GM18505 (cell line): ENCODE data around the gene SPEN.
"Not testable (repeated sequence)": the region's sequence is repeated elsewhere in the genome, so short reads cannot be mapped to it uniquely, and the experiment has no call there.

Experiments
- ATAC-seq: cut with Tn5 transposase; IDR thresholded peaks from one replicate; pipeline ENCODE4 v1.9.1; 2021; ENCODE audit not compliant: unreplicated experiment
- POLR2A ChIP-seq: IDR thresholded peaks from 4 replicates; pipeline ENCODE4 v1.6.1; 2011; ENCODE audit warnings: borderline replicate concordance; ENCODE audit not compliant: insufficient read depth, insufficient read length; ENCODE audit errors: extremely low read depth

SPEN gene

GRCh38 chr1:15837931-15838330, 9.6 kb upstream of the SPEN start:
- no peak for TF ChIP-seq POLR2A
- no peak for ATAC-seq

DNA sequence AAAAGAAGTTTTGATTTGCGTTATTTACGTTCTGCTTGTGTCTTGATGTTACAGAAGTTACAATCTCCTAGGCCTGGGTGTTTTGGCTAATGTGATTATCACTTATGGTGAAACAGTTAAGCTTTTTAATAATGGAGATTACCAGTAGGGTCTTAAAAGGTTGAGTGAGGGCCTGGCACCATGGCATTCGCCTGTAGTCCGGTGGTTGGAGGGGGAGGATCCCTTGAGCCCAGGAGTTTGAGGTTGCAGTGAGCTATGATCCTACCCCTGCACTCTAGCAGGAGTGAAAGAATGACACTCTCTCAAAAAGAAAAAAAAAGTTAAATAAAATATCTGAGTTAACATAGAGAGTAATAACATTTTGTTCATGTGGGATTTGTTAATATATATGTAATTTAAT, 8.8 kb upstream of the SPEN start:
- no peak for ATAC-seq
- TF ChIP-seq POLR2A = no peak

GRCh38 chr1:15843826-15844572, 3.5 kb upstream of the SPEN start:
- no peak for TF ChIP-seq POLR2A
- ATAC-seq = no peak

DNA sequence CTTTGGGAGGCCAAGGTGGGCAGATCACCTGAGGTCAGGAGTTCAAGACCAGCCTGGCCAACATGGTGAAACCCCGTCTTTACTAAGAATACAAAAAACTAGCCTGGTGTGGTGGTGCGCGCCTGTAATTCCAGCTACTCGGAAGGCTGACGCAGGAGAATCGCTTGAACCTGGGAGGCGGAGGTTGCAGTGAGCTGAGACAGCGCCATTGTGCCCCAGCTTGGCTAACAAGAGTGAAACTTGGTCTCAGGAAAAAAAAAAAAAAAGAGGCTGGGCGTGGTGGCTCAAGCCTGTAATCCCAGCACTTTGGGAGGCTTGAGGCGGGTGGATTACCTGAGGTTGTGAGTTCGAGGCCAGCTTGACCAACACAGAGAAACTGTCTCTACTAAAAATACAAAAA, 1.5 kb upstream of the SPEN start:
- ATAC-seq = not testable (repeated sequence)

DNA sequence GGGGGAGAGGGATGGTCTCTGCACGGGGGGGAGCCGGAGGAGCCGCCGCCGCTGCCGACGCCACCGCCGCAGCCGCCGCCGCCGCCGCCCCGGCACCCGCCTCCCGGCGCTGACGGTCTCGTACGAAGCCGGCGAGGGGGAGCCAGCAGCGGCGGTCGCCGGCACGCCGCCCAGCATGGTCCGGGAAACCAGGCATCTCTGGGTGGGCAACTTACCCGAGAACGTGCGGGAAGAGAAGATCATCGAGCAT, 311 bp downstream of the SPEN start:
- peak; percentile 14 for ATAC-seq
- TF ChIP-seq POLR2A = no peak

GRCh38 chr1:15848143-15848928, 829 bp downstream of the SPEN start:
- peak; percentile 26 for TF ChIP-seq POLR2A
- ATAC-seq = peak; percentile 18

DNA sequence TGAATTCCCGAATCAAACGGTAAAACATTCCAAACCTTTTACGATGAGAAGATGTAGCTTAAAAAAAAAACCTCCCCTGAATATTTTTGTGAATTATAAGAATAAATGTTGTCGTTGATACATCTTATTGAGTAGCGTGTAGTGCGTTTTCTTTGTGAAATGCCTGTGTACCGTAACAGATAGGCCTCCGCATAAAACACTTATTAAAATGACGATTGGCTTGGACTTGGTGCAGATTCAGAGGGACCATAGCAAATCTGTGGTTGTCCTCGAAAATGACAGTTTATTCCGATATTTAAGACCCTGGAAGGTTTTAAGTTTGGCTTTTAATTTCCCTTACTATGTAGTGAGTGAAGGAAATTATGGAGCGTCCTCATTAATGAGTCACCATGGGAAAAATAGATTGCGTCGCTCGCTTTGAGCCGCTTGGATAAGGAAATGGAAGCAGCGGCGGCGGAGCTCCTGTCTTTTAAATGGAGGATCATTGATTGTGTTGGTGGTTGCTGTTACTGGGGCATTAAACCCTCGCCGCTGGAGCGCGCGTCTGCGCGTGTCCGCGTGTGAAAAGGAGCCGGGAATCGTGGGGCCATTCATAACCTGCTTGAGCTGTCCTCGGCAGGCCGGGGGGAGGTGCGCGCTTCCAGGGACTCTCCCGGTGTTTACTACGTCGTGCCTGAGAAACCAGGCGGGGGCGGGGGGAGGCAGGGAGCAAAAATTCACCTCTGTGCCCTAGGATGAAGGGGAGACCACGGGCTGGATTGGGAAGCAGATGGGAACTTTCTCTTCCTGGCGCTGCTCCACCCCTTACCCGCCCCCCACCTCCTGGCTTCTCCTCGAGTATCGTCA, 1.6 kb downstream of the SPEN start:
- peak; percentile 69 for TF ChIP-seq POLR2A
- ATAC-seq = no peak

DNA sequence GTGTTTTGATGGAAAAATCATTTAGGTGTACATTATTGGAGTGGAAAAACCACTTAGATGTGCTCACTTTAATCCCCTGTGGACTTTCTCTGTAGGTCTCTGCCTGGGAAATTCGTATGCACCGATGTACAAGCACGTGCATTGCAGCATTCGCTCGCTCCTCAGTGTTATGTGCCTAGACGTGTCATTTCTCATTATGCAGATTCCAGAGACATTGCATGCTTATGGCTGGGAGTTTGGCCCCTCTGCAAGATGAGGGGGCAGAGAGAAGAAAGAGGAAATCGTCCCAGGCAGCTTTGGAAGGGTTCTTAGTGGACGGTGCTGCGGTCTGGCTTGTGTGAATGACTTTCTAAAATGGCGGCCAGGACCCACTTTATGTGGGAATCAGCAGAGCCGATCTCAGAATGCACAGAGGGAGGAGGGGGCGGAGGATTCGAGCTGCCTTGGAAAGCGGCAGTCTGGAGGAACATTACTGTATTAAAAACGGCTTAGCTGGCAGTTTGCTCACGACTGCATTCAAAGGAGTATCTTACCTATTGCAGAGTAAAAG, 2.3 kb downstream of the SPEN start:
- no peak for TF ChIP-seq POLR2A
- no peak for ATAC-seq

GRCh38 chr1:15850471-15851001, 3.0 kb downstream of the SPEN start:
- no peak for ATAC-seq
- TF ChIP-seq POLR2A = no peak

DNA sequence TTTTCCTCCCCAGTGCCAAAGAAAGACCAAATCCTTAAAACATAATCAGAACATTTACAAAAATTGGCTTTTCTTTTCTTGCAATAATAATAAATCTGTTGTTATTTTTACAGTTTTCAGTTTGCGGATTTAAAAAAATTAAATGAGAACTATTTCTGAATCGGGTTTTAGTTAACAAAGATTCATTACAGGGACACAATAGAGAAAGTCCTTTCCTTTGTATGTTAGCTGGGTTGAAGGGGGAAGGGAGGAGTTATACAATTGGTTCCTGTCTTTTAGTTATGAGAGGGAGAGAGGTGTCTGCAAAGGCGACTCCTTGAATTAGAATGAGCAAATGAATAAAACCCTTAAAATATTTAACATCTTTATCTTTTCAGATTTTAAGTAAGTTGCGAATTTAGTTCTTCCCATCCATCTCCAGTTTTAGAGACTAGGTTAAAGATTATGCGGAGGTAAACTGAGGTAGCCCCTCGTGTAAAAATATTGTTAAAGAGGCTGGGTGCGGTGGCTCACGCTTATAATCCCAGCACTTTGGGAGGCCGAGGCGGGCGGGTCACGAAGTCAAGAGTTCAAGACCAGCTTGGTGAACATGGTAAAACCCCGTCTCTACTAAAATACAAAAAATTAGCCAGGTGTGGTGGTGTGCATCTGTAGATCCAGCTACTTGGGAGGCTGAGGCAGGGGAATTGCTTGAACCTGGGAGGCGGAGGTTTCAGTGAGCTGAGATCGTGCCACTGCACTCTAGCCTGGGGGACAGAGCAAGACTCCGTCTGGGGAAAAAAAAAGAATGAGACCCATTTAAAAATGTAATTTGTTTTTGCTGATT, 3.9 kb downstream of the SPEN start:
- ATAC-seq = no peak
- TF ChIP-seq POLR2A = no peak

GRCh38 chr1:15852036-15852827, 4.7 kb downstream of the SPEN start:
- no peak for ATAC-seq
- no peak for TF ChIP-seq POLR2A

DNA sequence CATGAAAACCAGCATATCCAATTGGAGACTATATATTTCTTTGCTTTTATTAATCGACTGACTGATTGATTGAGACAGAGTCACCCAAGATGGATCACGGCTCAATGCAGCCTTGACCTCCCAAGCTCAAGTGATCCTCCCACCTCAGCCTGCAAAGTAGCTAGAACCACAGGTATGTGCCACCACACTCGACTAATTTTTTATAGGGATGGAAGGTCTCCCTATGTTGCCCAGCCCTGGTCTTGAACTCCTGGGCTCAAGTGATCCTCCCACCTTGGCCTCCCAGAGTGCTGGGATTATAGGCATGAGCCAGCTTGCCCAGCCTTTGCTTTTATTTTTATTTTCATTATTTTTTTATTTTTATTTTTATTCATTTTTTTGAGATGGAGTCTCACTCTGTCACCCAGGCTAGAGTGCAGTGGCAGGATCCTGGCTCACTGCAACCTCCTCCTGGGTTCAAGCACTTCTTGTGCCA, 5.4 kb downstream of the SPEN start:
- ATAC-seq = no peak
- no peak for TF ChIP-seq POLR2A
